GM23338 (cell line): ENCODE data around the gene SHISAL1. TPM values are rescaled to one million over a fixed set of nuclear protein-coding genes. Genes with fewer than 3 reads are reported as not detected.

ENCODE experiments used
- ATAC-seq: fragments of 200-7000 bp; cut with Tn5 transposase; 3 replicates; pipeline ENCODE4 v1.9.1; 2020
- DNase-seq: peaks from one replicate; pipeline ENCODE4 v3.0.0-alpha.2; 2015; ENCODE audit warnings: low spot score
- H2AFZ ChIP-seq: fragments of 200-600 bp; sonication (generic); 2 replicates; pipeline ENCODE4 v1.8.0; 2016; ENCODE audit warnings: antibody characterized with exemption, mild to moderate bottlenecking, moderate library complexity
- H3F3A ChIP-seq: fragments of 200-600 bp; sonication (generic); replicated peaks from 2 replicates; pipeline ENCODE4 v1.8.0; 2017; ENCODE audit warnings: antibody characterized with exemption, mixed run types, low read depth
- H3K27ac ChIP-seq: fragments of 200-600 bp; sonication (generic); 2 replicates; pipeline ENCODE4 v1.6.1; 2016; ENCODE audit warnings: low read depth
- H3K27me3 ChIP-seq: fragments of 200-600 bp; sonication (generic); 2 replicates; pipeline ENCODE4 v1.8.0; 2016; ENCODE audit warnings: mild to moderate bottlenecking, mixed run types, moderate library complexity; ENCODE audit not compliant: insufficient read depth
- H3K36me3 ChIP-seq: fragments of 200-600 bp; sonication (generic); 2 replicates; pipeline ENCODE4 v1.8.0; 2016; ENCODE audit warnings: mild to moderate bottlenecking; ENCODE audit not compliant: insufficient read depth
- H3K4me1 ChIP-seq: fragments of 200-600 bp; sonication (generic); 2 replicates; pipeline ENCODE4 v1.8.0; 2016; ENCODE audit warnings: mild to moderate bottlenecking, moderate library complexity; ENCODE audit not compliant: insufficient read depth
- H3K4me2 ChIP-seq: fragments of 200-600 bp; sonication (generic); 2 replicates; pipeline ENCODE4 v1.7.1; 2017; ENCODE audit warnings: mixed run types
- H3K4me3 ChIP-seq: fragments of 200-600 bp; sonication (generic); 2 replicates; pipeline ENCODE4 v1.6.1; 2016; ENCODE audit warnings: mixed run types
- H3K79me2 ChIP-seq: fragments of 200-600 bp; sonication (generic); replicated peaks from 2 replicates; pipeline ENCODE4 v1.8.0; 2017; ENCODE audit warnings: mild to moderate bottlenecking; ENCODE audit not compliant: insufficient read depth
- H3K9me2 ChIP-seq: fragments of 200-600 bp; sonication (generic); 2 replicates; pipeline ENCODE4 v1.8.0; 2017; ENCODE audit not compliant: insufficient read depth
- H4K20me1 ChIP-seq: fragments of 200-600 bp; sonication (generic); replicated peaks from 2 replicates; pipeline ENCODE4 v1.8.0; 2017; ENCODE audit warnings: mild to moderate bottlenecking; ENCODE audit not compliant: insufficient read depth
- H3K27ac Mint-ChIP-seq: 2 replicates; pipeline ENCODE4 v1.8.0; 2020; ENCODE audit warnings: inconsistent platforms, mild to moderate bottlenecking, moderate library complexity, mixed read lengths
- H3K27me3 Mint-ChIP-seq: 3 replicates; pipeline ENCODE4 v1.8.0; 2022; ENCODE audit warnings: low read depth, mild to moderate bottlenecking, moderate library complexity, mixed read lengths, inconsistent platforms; ENCODE audit not compliant: insufficient read depth, poor library complexity
- H3K36me3 Mint-ChIP-seq: 3 replicates; pipeline ENCODE4 v1.8.0; 2021; ENCODE audit warnings: low read depth, mild to moderate bottlenecking, inconsistent platforms, moderate library complexity, mixed read lengths
- H3K4me1 Mint-ChIP-seq: 3 replicates; pipeline ENCODE4 v1.8.0; 2020; ENCODE audit warnings: mild to moderate bottlenecking, inconsistent platforms, mixed read lengths
- H3K4me3 Mint-ChIP-seq: 3 replicates; pipeline ENCODE4 v1.8.0; 2021; ENCODE audit warnings: moderate library complexity, mild to moderate bottlenecking, inconsistent platforms, mixed read lengths
- H3K9me3 Mint-ChIP-seq: 3 replicates; pipeline ENCODE4 v1.8.0; 2020; ENCODE audit warnings: moderate library complexity, mild to moderate bottlenecking, inconsistent platforms, mixed read lengths
- CREB1 ChIP-seq: fragments of 250-450 bp; sonication (Bioruptor Pico); IDR thresholded peaks from 2 replicates; pipeline ENCODE4 v1.5.0; 2020; ENCODE audit warnings: low read depth, mild to moderate bottlenecking, moderate library complexity
- EZH2 ChIP-seq: fragments of 200-600 bp; sonication (generic); IDR thresholded peaks from one replicate; pipeline ENCODE4 v1.8.0; 2017; ENCODE audit warnings: antibody characterized with exemption, mild to moderate bottlenecking, low read depth; ENCODE audit not compliant: unreplicated experiment
- EZH2phosphoT487 ChIP-seq: fragments of 200-600 bp; sonication (generic); IDR thresholded peaks from one replicate; pipeline ENCODE4 v1.8.1; 2018; ENCODE audit warnings: antibody characterized with exemption; ENCODE audit not compliant: unreplicated experiment
- JUNB ChIP-seq: IDR thresholded peaks from one replicate; pipeline ENCODE4 v1.6.1; 2016; ENCODE audit warnings: antibody characterized with exemption; ENCODE audit not compliant: unreplicated experiment
- NANOG ChIP-seq: IDR thresholded peaks from 2 replicates; pipeline ENCODE4 v1.6.1; 2016; ENCODE audit warnings: antibody characterized with exemption, borderline replicate concordance
- POLR2AphosphoS5 ChIP-seq: IDR thresholded peaks from 2 replicates; pipeline ENCODE4 v1.6.1; 2016; ENCODE audit warnings: antibody characterized with exemption, low read depth
- STAT1 ChIP-seq: IDR thresholded peaks from one replicate; pipeline ENCODE4 v1.6.1; 2016; ENCODE audit warnings: antibody characterized with exemption; ENCODE audit not compliant: unreplicated experiment
- ZNF331 ChIP-seq: fragments of 250-450 bp; sonication (Bioruptor Pico); IDR thresholded peaks from 2 replicates; pipeline ENCODE4 v1.5.0; 2020; ENCODE audit warnings: low read depth, mild to moderate bottlenecking, moderate library complexity
- polyA plus RNA-seq: library from polyadenylated mRNA; unstranded; fragments of >200 nt; fragmentation: Nextera tagmentation; extraction: Ambion mirVana; gene quantifications from 2 replicates; pipeline ENCODE4 v1.2.1, GENCODE V29; 2016
- total RNA-seq: library from RNA; depleted of rRNA; stranded (reverse); fragments of >200 nt; shearing (Covaris generic); gene quantifications from 2 replicates; pipeline ENCODE4 v1.2.3, GENCODE V29; 2014
- TF ChIP-seq, protein P1 (sequence below): IDR thresholded peaks from 2 replicates; pipeline ENCODE4 v1.6.1; 2016; ENCODE audit warnings: antibody characterized with exemption
- TF ChIP-seq, protein P2 (sequence below): IDR thresholded peaks from one replicate; pipeline ENCODE4 v1.6.1; 2018; ENCODE audit warnings: antibody characterized with exemption; ENCODE audit not compliant: unreplicated experiment
- TF ChIP-seq, protein P3 (sequence below), 2 experiments: fragments of 200-600 bp in 1 of 2; sonication (generic) in 1 of 2; conservative IDR thresholded peaks; 2 replicates each; pipeline versions ENCODE4 v1.5.1 to v1.6.1; 2016 to 2017; ENCODE audit warnings: antibody characterized with exemption in 2 of 2, low read depth in 2 of 2, mild to moderate bottlenecking in 2 of 2, moderate library complexity in 1 of 2

SHISAL1 gene
- total and polyA plus RNA-seq, 2 experiments from 2014 or later: 0.71 to 3.4 TPM

DNA sequence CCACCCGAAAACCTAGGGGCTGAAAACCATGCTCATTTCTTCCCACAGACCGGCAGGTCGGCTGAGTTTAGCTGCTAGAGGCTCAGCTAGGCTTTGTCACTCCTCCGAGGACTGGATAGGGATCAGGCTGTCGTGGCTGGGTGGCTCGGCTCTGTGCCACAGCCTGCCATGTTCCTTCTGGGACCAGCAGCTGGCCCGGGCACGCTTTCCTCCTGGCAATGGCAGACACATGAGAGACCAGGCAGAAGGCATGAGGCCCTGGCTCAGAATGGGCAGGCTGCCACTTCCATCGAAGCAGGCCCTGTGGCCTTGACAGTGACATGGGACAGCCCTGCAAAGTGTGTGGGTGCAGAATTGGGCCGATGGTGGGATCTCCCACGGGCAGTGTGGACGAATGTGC is 111.1 kb downstream of the SHISAL1 start:
- H3K36me3 Mint-ChIP-seq: no peaks in the 10 kb centered on the region
- H3K79me2 ChIP-seq: no peaks in the 10 kb centered on the region
- H3K4me2 ChIP-seq: no peak overlapping the region
- no peak overlapping the region for H3K27ac Mint-ChIP-seq
- H3K4me3 Mint-ChIP-seq: no peak overlapping the region
- H2AFZ ChIP-seq: no peak overlapping the region
- H3K27me3 ChIP-seq: no peaks in the 10 kb centered on the region
- DNase-seq: no peak
- no peaks in the 10 kb centered on the region for H4K20me1 ChIP-seq
- no peak overlapping the region for H3K27ac ChIP-seq
- no peaks in the 10 kb centered on the region for H3K4me1 ChIP-seq
- TF ChIP-seq EZH2phosphoT487 (no peak), NANOG (no peak), JUNB (no peak), STAT1 (no peak), POLR2AphosphoS5 (no peak), ZNF331 (CRISPR knock-in tag) (no peak), EZH2 (no peak), CREB1 (CRISPR knock-in tag) (no peak)
- TF ChIP-seq, protein P1, sequence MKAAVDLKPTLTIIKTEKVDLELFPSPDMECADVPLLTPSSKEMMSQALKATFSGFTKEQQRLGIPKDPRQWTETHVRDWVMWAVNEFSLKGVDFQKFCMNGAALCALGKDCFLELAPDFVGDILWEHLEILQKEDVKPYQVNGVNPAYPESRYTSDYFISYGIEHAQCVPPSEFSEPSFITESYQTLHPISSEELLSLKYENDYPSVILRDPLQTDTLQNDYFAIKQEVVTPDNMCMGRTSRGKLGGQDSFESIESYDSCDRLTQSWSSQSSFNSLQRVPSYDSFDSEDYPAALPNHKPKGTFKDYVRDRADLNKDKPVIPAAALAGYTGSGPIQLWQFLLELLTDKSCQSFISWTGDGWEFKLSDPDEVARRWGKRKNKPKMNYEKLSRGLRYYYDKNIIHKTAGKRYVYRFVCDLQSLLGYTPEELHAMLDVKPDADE: no peak
- TF ChIP-seq, protein P2, sequence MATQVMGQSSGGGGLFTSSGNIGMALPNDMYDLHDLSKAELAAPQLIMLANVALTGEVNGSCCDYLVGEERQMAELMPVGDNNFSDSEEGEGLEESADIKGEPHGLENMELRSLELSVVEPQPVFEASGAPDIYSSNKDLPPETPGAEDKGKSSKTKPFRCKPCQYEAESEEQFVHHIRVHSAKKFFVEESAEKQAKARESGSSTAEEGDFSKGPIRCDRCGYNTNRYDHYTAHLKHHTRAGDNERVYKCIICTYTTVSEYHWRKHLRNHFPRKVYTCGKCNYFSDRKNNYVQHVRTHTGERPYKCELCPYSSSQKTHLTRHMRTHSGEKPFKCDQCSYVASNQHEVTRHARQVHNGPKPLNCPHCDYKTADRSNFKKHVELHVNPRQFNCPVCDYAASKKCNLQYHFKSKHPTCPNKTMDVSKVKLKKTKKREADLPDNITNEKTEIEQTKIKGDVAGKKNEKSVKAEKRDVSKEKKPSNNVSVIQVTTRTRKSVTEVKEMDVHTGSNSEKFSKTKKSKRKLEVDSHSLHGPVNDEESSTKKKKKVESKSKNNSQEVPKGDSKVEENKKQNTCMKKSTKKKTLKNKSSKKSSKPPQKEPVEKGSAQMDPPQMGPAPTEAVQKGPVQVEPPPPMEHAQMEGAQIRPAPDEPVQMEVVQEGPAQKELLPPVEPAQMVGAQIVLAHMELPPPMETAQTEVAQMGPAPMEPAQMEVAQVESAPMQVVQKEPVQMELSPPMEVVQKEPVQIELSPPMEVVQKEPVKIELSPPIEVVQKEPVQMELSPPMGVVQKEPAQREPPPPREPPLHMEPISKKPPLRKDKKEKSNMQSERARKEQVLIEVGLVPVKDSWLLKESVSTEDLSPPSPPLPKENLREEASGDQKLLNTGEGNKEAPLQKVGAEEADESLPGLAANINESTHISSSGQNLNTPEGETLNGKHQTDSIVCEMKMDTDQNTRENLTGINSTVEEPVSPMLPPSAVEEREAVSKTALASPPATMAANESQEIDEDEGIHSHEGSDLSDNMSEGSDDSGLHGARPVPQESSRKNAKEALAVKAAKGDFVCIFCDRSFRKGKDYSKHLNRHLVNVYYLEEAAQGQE: no peak
- TF ChIP-seq, protein P3, sequence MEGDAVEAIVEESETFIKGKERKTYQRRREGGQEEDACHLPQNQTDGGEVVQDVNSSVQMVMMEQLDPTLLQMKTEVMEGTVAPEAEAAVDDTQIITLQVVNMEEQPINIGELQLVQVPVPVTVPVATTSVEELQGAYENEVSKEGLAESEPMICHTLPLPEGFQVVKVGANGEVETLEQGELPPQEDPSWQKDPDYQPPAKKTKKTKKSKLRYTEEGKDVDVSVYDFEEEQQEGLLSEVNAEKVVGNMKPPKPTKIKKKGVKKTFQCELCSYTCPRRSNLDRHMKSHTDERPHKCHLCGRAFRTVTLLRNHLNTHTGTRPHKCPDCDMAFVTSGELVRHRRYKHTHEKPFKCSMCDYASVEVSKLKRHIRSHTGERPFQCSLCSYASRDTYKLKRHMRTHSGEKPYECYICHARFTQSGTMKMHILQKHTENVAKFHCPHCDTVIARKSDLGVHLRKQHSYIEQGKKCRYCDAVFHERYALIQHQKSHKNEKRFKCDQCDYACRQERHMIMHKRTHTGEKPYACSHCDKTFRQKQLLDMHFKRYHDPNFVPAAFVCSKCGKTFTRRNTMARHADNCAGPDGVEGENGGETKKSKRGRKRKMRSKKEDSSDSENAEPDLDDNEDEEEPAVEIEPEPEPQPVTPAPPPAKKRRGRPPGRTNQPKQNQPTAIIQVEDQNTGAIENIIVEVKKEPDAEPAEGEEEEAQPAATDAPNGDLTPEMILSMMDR (conservative IDR thresholded peaks at IDR 0.05; ENCODE audit: low read depth in 2 of 2): no peak
- no peak for ATAC-seq
- H3K4me3 ChIP-seq: no peak overlapping the region
- H3K9me2 ChIP-seq: no peaks in the 10 kb centered on the region
- no peaks in the 10 kb centered on the region for H3F3A ChIP-seq
- peaks cover 2% of the 10 kb centered on the region; the same call in 1 of the 3 replicates for H3K4me1 Mint-ChIP-seq
- H3K36me3 ChIP-seq: no peaks in the 10 kb centered on the region
- H3K9me3 Mint-ChIP-seq: no peaks in the 10 kb centered on the region
- peaks cover 2% of the 10 kb centered on the region for H3K27me3 Mint-ChIP-seq
